K562 (cell line): ENCODE data around the gene PARD3. TPM values are rescaled to one million over a fixed set of nuclear protein-coding genes. Genes with fewer than 3 reads are reported as not detected.

Experiments
- ATAC-seq: fragments of 200-7000 bp; cut with Tn5 transposase; 3 replicates; pipeline ENCODE4 v1.9.1; 2020; ENCODE audit warnings: moderate library complexity
- BruUV-seq: library from RNA; stranded (reverse); fragments of 400-500 nt; replicated peaks from 2 replicates; lab custom pipeline; 2021; lab: Mats Ljungman, UMichigan
- CTCF ChIA-PET: fragments of 300-600 bp; formaldehyde crosslinking; extraction: SDS; loops from one replicate; lab custom pipeline; 2021; ENCODE audit warnings: low intra/inter-chr PET ratio; lab: Yijun Ruan, JAX
- POLR2A ChIA-PET: fragments of 300-600, 350-650 bp; sonication (Branson Sonifier 250); formaldehyde crosslinking; extraction: SDS; loops from one replicate; lab custom pipeline; 2021; ENCODE audit warnings: antibody characterized with exemption, inconsistent platforms; lab: Yijun Ruan, JAX
- DNase-seq, 4 experiments: peaks; one replicate each; pipeline versions ENCODE4 v3.0.0 to v3.0.0-alpha.2; 2011 to 2018; ENCODE audit warnings: low spot score in 3 of 4, mixed read lengths in 3 of 4; ENCODE audit errors: extremely low read depth in 1 of 4
- FAIRE-seq: peaks from 2 replicates; lab custom pipeline; 2011; peaks lifted over from hg19 to GRCh38; lab: Jason Lieb, UNC
- H2AFZ ChIP-seq: 2 replicates; pipeline ENCODE4 v1.6.0; 2011; ENCODE audit warnings: low read depth, low read length, control low read depth, inconsistent platforms
- H3K27ac ChIP-seq: fragments of 200-600 bp; 3 replicates; pipeline ENCODE4 v1.8.0; 2011; ENCODE audit warnings: low read depth, mild to moderate bottlenecking, control low read depth, inconsistent platforms, low read length, moderate library complexity, mixed read lengths; ENCODE audit errors: extremely low read depth
- H3K27me3 ChIP-seq, 2 experiments: fragments of 300-600 bp in 1 of 2; 2 replicates in 1 of 2; 3 replicates in 1 of 2; pipeline versions ENCODE4 v1.6.0 to v1.8.0; 2011; ENCODE audit warnings: inconsistent platforms in 2 of 2, low read length in 2 of 2, mild to moderate bottlenecking in 1 of 2, mixed read lengths in 1 of 2, moderate library complexity in 1 of 2; ENCODE audit not compliant: control insufficient read depth in 2 of 2, insufficient read depth in 2 of 2
- H3K36me3 ChIP-seq: fragments of 300-600 bp; 3 replicates; pipeline ENCODE4 v1.8.0; 2011; ENCODE audit warnings: mild to moderate bottlenecking, low read length, inconsistent platforms; ENCODE audit not compliant: control insufficient read depth, insufficient read depth
- H3K4me1 ChIP-seq, 2 experiments: fragments of 200-600 bp in 1 of 2; replicated peaks in 1 of 2; 2 replicates in 1 of 2; 3 replicates in 1 of 2; pipeline versions ENCODE4 v1.5.1 to v1.8.0; 2011; ENCODE audit warnings: inconsistent platforms in 2 of 2, low read length in 2 of 2, mild to moderate bottlenecking in 1 of 2, mixed read lengths in 1 of 2, moderate library complexity in 1 of 2; ENCODE audit not compliant: control insufficient read depth in 2 of 2, insufficient read depth in 2 of 2
- H3K4me2 ChIP-seq: 2 replicates; pipeline ENCODE4 v1.6.1; 2011; ENCODE audit warnings: low read length, control low read depth, inconsistent platforms, mixed read lengths; ENCODE audit not compliant: insufficient read depth
- H3K4me3 ChIP-seq: fragments of 200-600 bp; sonication (generic), shearing (Covaris generic); 2 replicates; pipeline ENCODE4 v1.5.1; 2016; ENCODE audit warnings: control low read depth, inconsistent platforms
- H3K79me2 ChIP-seq: fragments of 200-600 bp; 3 replicates; pipeline ENCODE4 v1.8.0; 2011; ENCODE audit warnings: low read length, inconsistent platforms; ENCODE audit not compliant: control insufficient read depth, insufficient read depth
- H3K9ac ChIP-seq, 2 experiments: 2 replicates each; pipeline versions ENCODE4 v1.6.0 to v1.6.1; 2011; ENCODE audit warnings: low read depth in 2 of 2, low read length in 2 of 2, control low read depth in 1 of 2, inconsistent platforms in 1 of 2, mild to moderate bottlenecking in 1 of 2, mixed read lengths in 1 of 2; ENCODE audit not compliant: insufficient read depth in 1 of 2
- H3K9me1 ChIP-seq: one replicate; pipeline ENCODE4 v1.6.0; 2011; ENCODE audit warnings: inconsistent platforms, mild to moderate bottlenecking, low read length, moderate library complexity; ENCODE audit not compliant: control insufficient read depth, insufficient read depth
- H3K9me3 ChIP-seq: replicated peaks from 2 replicates; pipeline ENCODE4 v1.5.1; 2011; ENCODE audit warnings: low read depth, low read length, inconsistent platforms; ENCODE audit not compliant: control insufficient read depth, insufficient read depth
- H4K20me1 ChIP-seq: replicated peaks from 2 replicates; pipeline ENCODE4 v1.6.1; 2011; ENCODE audit warnings: low read length, inconsistent platforms, mixed read lengths; ENCODE audit not compliant: control insufficient read depth, insufficient read depth
- FOXA3 ChIP-seq, 2 experiments: fragments of 450-650 bp in 1 of 2; sonication (generic) in 1 of 2; formaldehyde crosslinking; IDR thresholded peaks in 1 of 2; conservative IDR thresholded peaks in 1 of 2; 2 replicates each; pipeline versions ENCODE4 v1.4.0 to v1.8.0; 2020 to 2022; ENCODE audit warnings: mild to moderate bottlenecking in 2 of 2, missing genetic modification reagents in 1 of 2
- GATAD2A ChIP-seq: fragments of 450-650 bp; IDR thresholded peaks from 2 replicates; pipeline ENCODE4 v1.6.1; 2017
- ZNF174 ChIP-seq: fragments of 250-450 bp; sonication (Bioruptor Pico); IDR thresholded peaks from 2 replicates; pipeline ENCODE4 v1.4.0; 2020; ENCODE audit warnings: mild to moderate bottlenecking
- WGBS: fragments of 100-300 bp; shearing (Covaris generic); methylation state at CpG from one replicate; pipeline ENCODE4 v1.1.6; 2016; ENCODE audit warnings: low coverage, mixed read lengths; ENCODE audit not compliant: insufficient coverage; ENCODE audit errors: missing lambda C conversion rate; 5-methylcytosine and 5-hydroxymethylcytosine counted together
- in situ Hi-C: fragments of 300-500 bp; cut with MboI; formaldehyde crosslinking; loops from 4 replicates; pipeline ENCODE4 v1.15.0; 2018; ENCODE audit warnings: inconsistent platforms, mixed read lengths
- intact Hi-C: fragments of 100-400 bp; cut with micrococcal nuclease; formaldehyde crosslinking; loops from 2 replicates; pipeline ENCODE4 v1.14.2; 2022
- polyA plus RNA-seq, 8 experiments: library from polyadenylated mRNA; depleted of rRNA in 4 of 8; stranded (reverse) in 5 of 8; unstranded in 3 of 8; fragments of >200 nt; fragmentation: Nextera tagmentation in 2 of 8; fragmentation: Illumina TruSeq in 1 of 8; extraction: Ambion mirVana in 2 of 8; extraction: Trizol in 1 of 8; gene quantifications; 2 replicates each; pipeline versions ENCODE4 v1.2.1 to v1.2.3, GENCODE V29; 2011 to 2014; ENCODE audit warnings: inconsistent platforms in 1 of 8, missing spikeins in 1 of 8
- total RNA-seq, 7 experiments: library from RNA; depleted of rRNA in 6 of 7; stranded (reverse); fragments of >200 nt in 6 of 7; fragmentation: Illumina TruSeq in 2 of 7; extraction: Trizol in 2 of 7; gene quantifications; 2 replicates each; pipeline versions ENCODE4 v1.2.1 to v1.2.3, GENCODE V29; 2011 to 2021; ENCODE audit warnings: low replicate concordance in 1 of 7

PARD3 gene
- total and polyA plus RNA-seq, 9 of the 15 experiments (the other 6 are each of a cell fraction or from before 2014, with no cell fraction given): 2.7 to 11.7 (median 7.7) TPM

DNA sequence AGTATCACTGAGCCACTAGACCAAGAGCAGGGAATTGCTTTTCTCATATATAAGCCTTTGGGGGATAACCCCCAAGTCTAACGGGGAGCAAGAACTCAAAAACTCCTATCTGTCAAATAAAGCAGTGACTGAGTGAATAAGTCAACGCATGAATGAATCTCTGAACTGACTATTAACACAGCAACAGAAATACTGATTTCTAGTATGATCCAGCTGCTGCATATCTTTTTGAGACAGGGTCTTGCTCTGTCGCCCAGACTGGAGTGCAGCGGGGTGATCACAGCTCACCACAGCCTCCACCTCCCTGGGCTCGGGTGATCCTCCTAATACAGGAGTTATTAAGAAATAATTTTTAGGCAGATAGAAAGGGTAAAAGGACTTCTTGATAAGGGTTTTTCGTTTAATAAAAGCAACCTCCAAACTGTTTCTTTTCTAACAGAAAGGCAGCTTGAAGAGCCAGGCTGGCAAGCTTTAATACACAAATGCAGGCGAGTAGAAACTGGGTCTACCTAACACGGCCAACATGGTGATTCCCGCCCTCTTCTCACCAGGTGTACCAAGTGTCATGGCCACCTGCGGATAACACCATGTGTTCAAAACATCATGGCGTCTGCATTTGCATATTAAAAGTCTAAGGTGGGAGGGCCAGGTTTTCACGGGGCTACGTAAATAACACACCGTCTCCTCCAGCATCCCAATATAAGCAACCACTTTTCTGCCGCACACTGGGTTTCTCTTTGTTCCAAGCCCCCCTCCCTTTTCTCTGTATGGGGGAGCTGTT, 631.9 kb downstream of the PARD3 start:
- Histone ChIP-seq H3K27ac (no peak overlapping the region), H3K9ac (no peak overlapping the region), H3K27me3 (peaks cover 0 to 10% of the 10 kb centered on the region in 2 experiments; a peak in 2 of 5 replicates), H3K4me2 (no peak overlapping the region), H3K36me3 (no peaks in the 10 kb centered on the region), H4K20me1 (no peaks in the 10 kb centered on the region), H3K9me3 (no peaks in the 10 kb centered on the region), H3K4me3 (no peak overlapping the region), H3K4me1 (no peaks in the 10 kb centered on the region), H2AFZ (no peak overlapping the region), H3K79me2 (no peaks in the 10 kb centered on the region)
- POLR2A ChIA-PET: interaction anchor here (2.0 kb wide), 1 partner anchor 10 kb away, joined by 8 read pairs; no protein-coding TSS in a partner anchor
- intact Hi-C loops: no loop called here
- BruUV-seq: no TSS peak
- WGBS: 8% methylated on average over 14 of the region's 15 CpGs
- FAIRE-seq (no peak), ATAC-seq (no peak)
- TF ChIP-seq GATAD2A (no peak), FOXA3 (CRISPR knock-in tag; conservative IDR thresholded peaks at IDR 0.05 in 1 of 2, IDR thresholded peaks at IDR 0.05 in 1 of 2) (no peak), ZNF174 (CRISPR knock-in tag) (no peak)
- TF ChIP-seq, all 486 proteins: peak for 0
- no peak for DNase-seq
- CTCF ChIA-PET: no interaction called here
- in situ Hi-C loops: no loop called here
- no peaks in the 10 kb centered on the region for H3K9me1 ChIP-seq
